Glutamatergic neuron (in vitro differentiated cells): ENCODE results near the gene CLPTM1L. TPM values are rescaled to one million over a fixed set of nuclear protein-coding genes. Genes with fewer than 3 reads are reported as not detected.

ENCODE experiments used
- DNase-seq: peaks from one replicate; pipeline ENCODE4 v3.0.0; 2022
- H3K27ac Mint-ChIP-seq: one replicate; pipeline ENCODE4 v1.8.0; 2020; ENCODE audit warnings: mild to moderate bottlenecking, mixed read lengths, inconsistent platforms; ENCODE audit not compliant: unreplicated experiment
- H3K27me3 Mint-ChIP-seq: one replicate; pipeline ENCODE4 v1.8.0; 2020; ENCODE audit warnings: mild to moderate bottlenecking, moderate library complexity, mixed read lengths, inconsistent platforms; ENCODE audit not compliant: unreplicated experiment
- H3K36me3 Mint-ChIP-seq: one replicate; pipeline ENCODE4 v1.8.0; 2020; ENCODE audit warnings: mild to moderate bottlenecking, mixed read lengths, inconsistent platforms; ENCODE audit not compliant: unreplicated experiment
- H3K4me1 Mint-ChIP-seq: one replicate; pipeline ENCODE4 v1.8.0; 2020; ENCODE audit warnings: mild to moderate bottlenecking, low read depth, mixed read lengths, inconsistent platforms; ENCODE audit not compliant: unreplicated experiment
- H3K4me3 Mint-ChIP-seq: one replicate; pipeline ENCODE4 v1.8.0; 2020; ENCODE audit warnings: mild to moderate bottlenecking, mixed read lengths, inconsistent platforms; ENCODE audit not compliant: unreplicated experiment
- H3K9me3 Mint-ChIP-seq: one replicate; pipeline ENCODE4 v1.8.0; 2020; ENCODE audit warnings: mild to moderate bottlenecking, moderate library complexity, mixed read lengths, inconsistent platforms; ENCODE audit not compliant: unreplicated experiment
- CTCF ChIP-seq: fragments of 200-600 bp; sonication (generic); IDR thresholded peaks from one replicate; pipeline ENCODE4 v1.5.0; 2021; ENCODE audit not compliant: partially characterized antibody, unreplicated experiment
- total RNA-seq: library from RNA; stranded (reverse); fragmentation: NEBNext Ultra II Directional; extraction: Animal tissue kit (Norgen Biotek cat#: 25700); gene quantifications from one replicate; pipeline ENCODE4 v1.2.1, GENCODE V29; 2021; ENCODE audit not compliant: unreplicated experiment

Gene CLPTM1L
- total RNA-seq, 1 donor from 2014 or later: 95.2 TPM

GRCh38 chr5:1380011-1380817 lies 35.3 kb upstream of the CLPTM1L start:
- Mint-ChIP-seq H3K27ac (no peak overlapping the region), H3K9me3 (peaks cover 14% of the 10 kb centered on the region), H3K27me3 (peaks cover 10% of the 10 kb centered on the region), H3K4me1 (peaks cover 4% of the 10 kb centered on the region), H3K4me3 (no peak overlapping the region), H3K36me3 (peaks cover 14% of the 10 kb centered on the region)
- TF ChIP-seq CTCF: peak; percentile 71
- DNase-seq: peak; percentile 59

- Mint-ChIP-seq H3K9me3 (peaks cover 12% of the 10 kb centered on the region), H3K4me3 (no peak overlapping the region), H3K27me3 (peaks cover 6% of the 10 kb centered on the region), H3K36me3 (peaks cover 14% of the 10 kb centered on the region), H3K4me1 (peaks cover 3% of the 10 kb centered on the region), H3K27ac (no peak overlapping the region)
- DNase-seq: no peak
- TF ChIP-seq CTCF: no peak
Measured at GRCh38 chr5:1378866-1379659, 34.2 kb upstream of the CLPTM1L start.

- H3K27me3 Mint-ChIP-seq: peaks cover 6% of the 10 kb centered on the region
- no peak overlapping the region for H3K4me3 Mint-ChIP-seq
- DNase-seq: no peak
- peaks cover 3% of the 10 kb centered on the region for H3K4me1 Mint-ChIP-seq
- no peak for TF ChIP-seq CTCF
- no peak overlapping the region for H3K27ac Mint-ChIP-seq
- peaks cover 14% of the 10 kb centered on the region for H3K36me3 Mint-ChIP-seq
- H3K9me3 Mint-ChIP-seq: peaks cover 12% of the 10 kb centered on the region
Measured at GRCh38 chr5:1378096-1378495, 33.2 kb upstream of the CLPTM1L start.

GRCh38 chr5:1376981-1377380 lies 32.1 kb upstream of the CLPTM1L start:
- Mint-ChIP-seq H3K36me3 (peaks cover 14% of the 10 kb centered on the region), H3K27ac (no peak overlapping the region), H3K9me3 (peaks cover 12% of the 10 kb centered on the region), H3K4me3 (no peak overlapping the region), H3K27me3 (peaks cover 6% of the 10 kb centered on the region), H3K4me1 (peaks cover 3% of the 10 kb centered on the region)
- TF ChIP-seq CTCF: no peak
- DNase-seq: no peak
